Epithelial cell of esophagus (primary cell): Measurements from ENCODE around the gene TRIM17.
"Not testable (repeated sequence)": the region's sequence is repeated elsewhere in the genome, so short reads cannot be mapped to it uniquely, and the experiment has no call there.

Experiments used
- DNase-seq: peaks from one replicate; pipeline ENCODE4 v3.0.0; 2010; ENCODE audit warnings: low read depth
- H3K4me3 ChIP-seq: 2 replicates; pipeline ENCODE4 v1.5.1; 2011; ENCODE audit warnings: mild to moderate bottlenecking, low read length, control low read depth
- TF ChIP-seq, protein P1 (sequence below): IDR thresholded peaks from 2 replicates; pipeline ENCODE4 v1.5.1; 2011; ENCODE audit warnings: low read depth, mild to moderate bottlenecking, low read length, control low read depth, inconsistent platforms; ENCODE audit not compliant: insufficient read depth; ENCODE audit errors: missing control alignments

Gene TRIM17

DNA sequence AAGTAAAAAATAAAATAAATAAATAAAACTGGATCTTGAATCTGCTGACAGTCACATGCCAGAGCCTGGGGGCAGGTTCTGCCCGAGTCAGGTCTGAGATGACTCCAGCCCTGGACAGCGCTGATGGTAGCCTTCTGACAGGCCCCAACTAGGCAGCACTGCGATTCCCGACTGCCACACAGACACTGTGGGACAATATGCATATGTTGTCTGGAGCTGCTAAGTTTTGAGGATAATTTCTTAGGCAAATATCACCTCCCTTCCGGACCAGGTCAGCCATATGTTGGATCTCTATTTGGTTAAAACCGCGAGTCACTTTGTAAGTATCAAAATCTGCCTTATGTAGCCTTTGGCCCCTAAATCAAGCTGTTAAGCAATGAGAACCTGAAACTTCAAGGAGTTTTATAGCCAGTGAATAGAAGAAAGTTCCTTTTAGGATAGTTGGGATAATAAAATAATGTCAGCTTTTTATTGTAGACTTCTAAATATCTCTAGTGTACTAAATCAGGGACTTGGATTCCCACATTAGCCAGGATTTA is 20.8 kb upstream of the TRIM17 start:
- TF ChIP-seq, protein P1, sequence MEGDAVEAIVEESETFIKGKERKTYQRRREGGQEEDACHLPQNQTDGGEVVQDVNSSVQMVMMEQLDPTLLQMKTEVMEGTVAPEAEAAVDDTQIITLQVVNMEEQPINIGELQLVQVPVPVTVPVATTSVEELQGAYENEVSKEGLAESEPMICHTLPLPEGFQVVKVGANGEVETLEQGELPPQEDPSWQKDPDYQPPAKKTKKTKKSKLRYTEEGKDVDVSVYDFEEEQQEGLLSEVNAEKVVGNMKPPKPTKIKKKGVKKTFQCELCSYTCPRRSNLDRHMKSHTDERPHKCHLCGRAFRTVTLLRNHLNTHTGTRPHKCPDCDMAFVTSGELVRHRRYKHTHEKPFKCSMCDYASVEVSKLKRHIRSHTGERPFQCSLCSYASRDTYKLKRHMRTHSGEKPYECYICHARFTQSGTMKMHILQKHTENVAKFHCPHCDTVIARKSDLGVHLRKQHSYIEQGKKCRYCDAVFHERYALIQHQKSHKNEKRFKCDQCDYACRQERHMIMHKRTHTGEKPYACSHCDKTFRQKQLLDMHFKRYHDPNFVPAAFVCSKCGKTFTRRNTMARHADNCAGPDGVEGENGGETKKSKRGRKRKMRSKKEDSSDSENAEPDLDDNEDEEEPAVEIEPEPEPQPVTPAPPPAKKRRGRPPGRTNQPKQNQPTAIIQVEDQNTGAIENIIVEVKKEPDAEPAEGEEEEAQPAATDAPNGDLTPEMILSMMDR, result no peak
- H3K4me3 ChIP-seq, result no peak overlapping the region
- no peak for DNase-seq

DNA sequence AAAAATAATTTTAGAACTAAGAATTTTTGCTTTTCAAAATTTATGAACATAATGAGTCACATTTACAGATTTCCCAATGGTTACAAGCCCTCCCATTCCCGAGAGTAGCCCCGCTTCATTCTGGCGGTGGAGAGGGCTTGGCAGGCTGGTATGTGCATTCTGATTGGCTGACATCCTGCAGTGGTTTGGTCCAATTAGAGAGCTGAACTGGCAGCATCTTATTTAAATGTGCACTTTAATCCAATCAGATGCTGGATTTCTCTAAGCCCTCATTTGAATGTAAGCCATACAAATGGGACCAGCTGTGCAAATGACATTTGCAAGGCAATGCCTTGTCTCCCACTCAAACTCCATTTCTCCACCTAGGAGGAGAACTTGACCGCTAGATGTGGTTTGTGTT is 18.0 kb upstream of the TRIM17 start:
- no peak for DNase-seq
- TF ChIP-seq, protein P1, result no peak
- H3K4me3 ChIP-seq, result no peak overlapping the region

DNA sequence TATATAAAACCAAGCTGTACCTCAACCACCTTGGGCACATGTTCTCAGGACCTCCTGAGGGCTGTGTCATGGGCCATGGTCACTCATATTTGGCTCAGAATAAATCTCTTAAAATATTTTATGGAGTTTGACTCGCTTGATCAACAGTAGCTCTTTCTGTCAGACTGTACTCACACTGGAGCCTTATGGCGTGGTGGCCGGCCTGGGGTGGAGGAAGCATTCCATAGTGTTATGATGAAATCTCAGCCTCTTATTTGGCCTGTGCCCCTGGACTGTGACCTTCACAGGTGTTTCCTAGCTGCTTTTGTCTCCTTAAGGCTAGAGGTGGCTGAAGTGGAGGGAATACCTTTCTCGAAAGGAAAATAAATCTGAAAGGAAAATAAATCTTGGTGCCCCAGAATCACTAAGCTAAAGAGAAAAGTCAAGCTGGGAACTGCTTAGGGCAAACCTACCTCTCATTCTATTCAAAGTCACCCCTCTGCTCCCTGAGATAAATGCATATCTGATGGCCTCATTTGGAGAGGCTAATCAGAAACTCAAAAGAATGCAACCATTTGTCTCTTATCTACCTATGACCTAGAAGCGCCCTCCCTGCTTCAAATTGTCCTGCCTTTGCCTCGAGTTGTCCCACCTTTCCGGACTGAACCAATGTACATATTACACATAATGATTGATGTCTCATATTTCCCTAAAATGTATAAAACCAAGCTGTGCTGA is 16.8 kb upstream of the TRIM17 start:
- H3K4me3 ChIP-seq, DNase-seq: not testable (repeated sequence)

DNA sequence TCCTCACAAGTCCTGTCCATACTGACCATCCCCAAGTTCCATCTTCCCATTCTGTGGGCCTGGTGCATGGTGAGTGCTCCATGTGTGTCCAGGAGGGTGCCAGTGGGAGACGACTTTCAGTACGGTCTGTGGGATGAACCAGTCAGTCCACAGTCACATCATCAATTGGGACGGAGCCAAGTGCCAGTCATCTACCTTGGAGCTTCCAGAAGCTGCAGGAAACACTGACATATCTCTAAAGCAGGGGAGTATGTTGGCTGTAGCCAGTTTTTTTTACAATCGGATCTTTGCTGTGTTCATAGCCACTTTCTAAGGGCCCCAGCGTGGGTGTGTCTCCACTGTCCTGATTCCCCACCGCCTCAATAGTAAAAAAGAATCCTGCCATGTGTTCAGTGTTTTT is 13.6 kb upstream of the TRIM17 start:
- TF ChIP-seq, protein P1, result no peak
- H3K4me3 ChIP-seq, result no peak overlapping the region
- DNase-seq, result peak; percentile 78

DNA sequence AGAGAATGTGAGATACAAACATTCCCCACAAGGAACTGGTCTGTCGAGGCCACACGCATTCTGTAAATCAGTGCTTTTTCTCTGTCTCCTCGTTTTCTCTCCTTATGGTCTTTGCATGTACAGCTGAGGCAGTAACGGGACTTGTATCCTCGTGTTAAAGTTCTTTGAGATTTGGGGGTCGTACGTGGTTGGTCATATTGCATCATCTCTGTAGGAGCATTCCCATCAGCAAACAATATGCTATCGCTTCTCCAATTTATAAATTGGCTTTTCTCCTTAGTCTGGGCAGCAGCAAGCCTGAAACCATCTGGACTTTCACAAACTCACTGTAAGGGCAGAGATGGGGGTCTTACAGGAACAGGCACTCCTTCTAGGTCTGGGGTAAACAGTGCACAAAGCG is 13.0 kb upstream of the TRIM17 start:
- DNase-seq, result no peak
- TF ChIP-seq, protein P1, result no peak
- H3K4me3 ChIP-seq, result no peak overlapping the region

DNA sequence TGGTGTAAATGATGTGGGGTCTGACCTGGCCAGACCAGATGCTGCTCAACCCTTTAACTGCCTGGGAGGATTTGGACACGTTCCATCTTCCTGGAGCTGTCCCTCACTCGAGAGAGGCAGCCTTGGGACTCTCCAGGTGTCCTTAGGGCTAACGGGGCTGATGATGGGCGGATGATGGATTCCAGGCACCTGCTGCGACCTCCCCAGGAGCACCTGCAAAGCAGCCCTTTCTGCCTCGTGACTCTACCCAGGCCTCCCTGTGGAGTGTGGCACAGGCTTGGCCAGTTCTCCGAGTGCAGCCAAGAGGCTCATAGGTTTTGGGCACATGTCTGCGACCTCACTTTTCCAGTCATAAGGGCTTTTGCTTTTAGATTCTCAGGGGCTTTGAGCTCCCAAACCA is 12.3 kb upstream of the TRIM17 start:
- no peak for DNase-seq
- no peak overlapping the region for H3K4me3 ChIP-seq
- TF ChIP-seq, protein P1, result no peak

DNA sequence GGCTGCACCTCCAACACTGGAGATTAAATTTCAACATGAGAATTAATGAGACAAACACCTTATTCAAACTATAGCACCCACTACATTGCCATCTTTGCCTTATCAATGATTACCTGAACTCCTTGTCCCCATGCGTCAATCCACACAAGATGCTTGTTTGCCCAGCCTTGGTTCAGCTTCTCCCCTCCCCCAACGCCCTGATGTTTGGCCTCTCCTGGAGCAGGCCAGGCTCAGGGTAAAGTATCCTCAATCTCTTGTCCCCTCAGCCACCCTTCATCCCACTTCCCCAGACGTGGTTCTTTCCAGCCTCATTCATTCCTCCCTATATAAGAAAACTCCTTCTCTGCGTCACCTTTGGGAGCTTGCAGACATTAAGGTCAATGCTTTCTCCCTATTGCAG is 11.8 kb upstream of the TRIM17 start:
- no peak overlapping the region for H3K4me3 ChIP-seq
- DNase-seq, result no peak
- TF ChIP-seq, protein P1, result no peak
